Subcutaneous adipose tissue (tissue), 4 donors: ENCODE measurements around the gene TRAF3. TPM values are rescaled to one million over a fixed set of nuclear protein-coding genes. Genes with fewer than 3 reads are reported as not detected.

ENCODE experiments used
- total RNA-seq, 4 donors: library from RNA; depleted of rRNA; stranded (reverse); fragments of >200 nt; gene quantifications; one replicate each; pipeline ENCODE4 v1.1.0, GENCODE V29; 2016
- TF ChIP-seq, protein P1 (sequence below): fragments of 450-650 bp; IDR thresholded peaks from one replicate; pipeline ENCODE4 v1.5.1; 2016; ENCODE audit warnings: low read depth, mild to moderate bottlenecking, control low read depth, antibody characterized with exemption, moderate library complexity

TRAF3 gene
- total RNA-seq, 4 donors from 2014 or later: 11.0 to 21.0 (median 14.0) TPM

DNA sequence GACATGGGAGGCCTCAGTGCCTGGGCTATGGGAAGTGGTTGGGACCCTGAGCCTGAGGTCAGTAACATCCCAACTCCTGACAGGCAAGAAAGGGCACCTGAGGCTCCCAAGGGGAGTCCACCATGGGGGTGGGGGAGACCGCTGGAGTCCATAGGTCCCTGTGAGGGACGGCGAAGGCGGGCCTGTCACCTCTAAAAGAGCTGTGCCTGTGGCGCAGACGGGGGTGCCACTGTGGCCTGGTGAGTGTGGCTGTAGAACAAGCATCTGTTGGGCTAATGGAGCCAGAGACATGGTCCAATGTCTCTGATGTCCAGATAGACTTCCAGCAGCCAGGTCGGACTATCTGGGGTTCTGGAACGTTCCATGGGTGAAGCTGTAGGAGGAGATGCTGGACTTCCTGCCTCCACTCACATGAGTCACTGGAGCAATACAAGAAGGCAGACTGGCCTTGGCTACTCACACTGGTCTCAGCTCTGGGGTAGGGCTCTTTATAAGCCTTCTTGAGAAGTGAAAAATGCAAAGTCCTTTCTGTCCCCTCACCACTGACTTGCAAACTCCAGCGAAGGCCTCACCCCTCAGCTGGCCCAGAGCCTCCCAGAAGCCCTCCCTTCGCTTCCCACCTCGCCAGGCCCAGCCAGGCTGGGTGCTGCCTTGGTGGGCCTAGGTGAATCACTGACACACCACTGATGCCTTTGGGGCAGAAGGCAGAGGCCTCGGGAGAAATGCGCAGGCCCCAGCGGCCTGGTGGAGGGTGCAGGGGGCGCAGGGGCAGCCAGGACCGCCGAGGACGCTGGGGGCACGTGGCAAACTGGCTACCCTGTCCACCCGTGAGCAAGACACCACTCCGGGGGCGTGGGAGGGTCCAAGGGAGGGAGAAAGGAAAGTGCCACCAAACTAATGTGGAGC is 1.1 kb upstream of the TRAF3 start:
- TF ChIP-seq, protein P1, sequence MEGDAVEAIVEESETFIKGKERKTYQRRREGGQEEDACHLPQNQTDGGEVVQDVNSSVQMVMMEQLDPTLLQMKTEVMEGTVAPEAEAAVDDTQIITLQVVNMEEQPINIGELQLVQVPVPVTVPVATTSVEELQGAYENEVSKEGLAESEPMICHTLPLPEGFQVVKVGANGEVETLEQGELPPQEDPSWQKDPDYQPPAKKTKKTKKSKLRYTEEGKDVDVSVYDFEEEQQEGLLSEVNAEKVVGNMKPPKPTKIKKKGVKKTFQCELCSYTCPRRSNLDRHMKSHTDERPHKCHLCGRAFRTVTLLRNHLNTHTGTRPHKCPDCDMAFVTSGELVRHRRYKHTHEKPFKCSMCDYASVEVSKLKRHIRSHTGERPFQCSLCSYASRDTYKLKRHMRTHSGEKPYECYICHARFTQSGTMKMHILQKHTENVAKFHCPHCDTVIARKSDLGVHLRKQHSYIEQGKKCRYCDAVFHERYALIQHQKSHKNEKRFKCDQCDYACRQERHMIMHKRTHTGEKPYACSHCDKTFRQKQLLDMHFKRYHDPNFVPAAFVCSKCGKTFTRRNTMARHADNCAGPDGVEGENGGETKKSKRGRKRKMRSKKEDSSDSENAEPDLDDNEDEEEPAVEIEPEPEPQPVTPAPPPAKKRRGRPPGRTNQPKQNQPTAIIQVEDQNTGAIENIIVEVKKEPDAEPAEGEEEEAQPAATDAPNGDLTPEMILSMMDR: no peak

DNA sequence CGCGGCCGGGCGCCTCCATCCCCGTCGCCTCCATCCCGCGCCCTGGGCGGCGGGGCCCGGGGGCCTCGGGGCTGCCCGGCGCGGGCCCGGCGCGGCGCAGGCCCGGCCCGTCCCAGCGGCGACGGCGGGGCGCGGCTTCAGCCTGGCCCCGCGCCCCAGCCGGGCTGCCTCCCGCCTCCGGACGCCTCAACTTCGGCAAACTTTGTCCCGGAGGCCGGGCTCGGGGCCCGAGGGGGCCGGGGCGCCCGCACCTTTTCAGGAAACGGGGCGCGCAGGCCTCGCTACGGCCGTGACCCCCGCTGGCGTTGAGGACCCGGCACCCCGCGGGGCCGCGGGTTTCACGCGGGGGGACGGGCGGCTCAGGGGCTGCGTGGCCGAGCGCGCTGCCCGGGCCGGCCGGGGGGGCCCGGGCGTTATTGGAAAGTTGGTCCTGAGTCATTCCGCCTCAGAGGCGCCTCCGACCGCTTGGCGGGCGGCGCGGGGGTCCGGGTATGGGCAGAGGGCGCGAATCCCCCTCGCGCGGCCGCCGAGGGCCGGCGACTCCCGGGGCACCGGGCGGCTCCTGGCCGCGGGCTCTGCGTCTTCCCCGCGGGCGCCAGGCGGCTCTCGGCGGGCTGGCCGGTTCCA is 575 bp downstream of the TRAF3 start:
- TF ChIP-seq, protein P1: no peak

DNA sequence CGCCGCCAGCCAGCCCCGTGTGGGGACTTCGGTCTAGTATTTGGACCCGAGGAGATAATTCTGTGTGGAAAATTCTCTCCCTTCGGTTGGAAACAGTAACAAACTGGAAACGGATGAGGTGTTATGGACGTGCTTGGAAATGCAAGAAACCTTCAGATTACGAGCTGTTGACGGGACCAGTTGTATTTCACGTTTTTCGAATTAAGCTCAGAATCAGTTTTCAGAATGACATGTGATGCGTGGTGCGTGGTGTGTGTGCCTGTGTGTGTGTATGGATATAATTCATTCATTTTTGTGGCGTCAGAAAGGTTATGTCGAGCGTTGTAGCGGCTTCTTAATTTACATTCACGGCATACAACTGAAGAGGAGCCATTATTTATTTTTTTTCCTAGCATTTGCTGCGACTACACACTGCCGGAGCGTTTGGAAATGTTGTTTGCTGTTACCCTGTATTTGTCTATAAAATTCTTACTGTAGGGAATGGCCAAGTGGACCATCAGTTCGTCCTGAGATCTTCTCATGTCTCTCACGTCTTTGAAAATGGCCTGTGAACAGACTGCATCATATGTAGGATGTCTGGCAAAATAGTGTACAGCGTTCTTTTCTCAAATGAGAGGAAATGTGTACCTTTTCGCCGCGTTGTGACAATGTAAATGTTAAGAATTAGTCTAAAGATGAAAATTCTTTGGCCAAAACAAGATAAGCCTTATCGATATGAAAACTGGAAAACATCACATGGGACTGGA is 1.3 kb downstream of the TRAF3 start:
- TF ChIP-seq, protein P1: no peak

DNA sequence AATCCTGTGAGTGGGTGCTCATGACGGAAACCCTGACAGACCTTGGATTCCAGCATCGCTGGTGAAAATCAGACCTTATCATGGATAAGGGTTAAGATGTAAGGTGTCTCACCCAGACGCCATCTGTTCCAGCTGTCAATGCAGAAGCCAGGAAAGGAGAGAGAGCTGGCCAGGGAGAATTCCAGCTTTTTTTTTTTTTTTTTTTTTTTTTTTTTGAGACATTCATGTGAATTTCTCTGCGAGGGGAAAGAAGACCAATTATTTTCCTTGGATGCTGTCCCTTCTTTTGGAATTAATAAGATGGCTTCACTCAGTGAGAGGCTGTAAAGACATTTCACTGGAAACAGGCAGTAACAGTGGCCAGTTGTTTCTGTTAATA is 1.8 kb downstream of the TRAF3 start:
- TF ChIP-seq, protein P1: no peak

DNA sequence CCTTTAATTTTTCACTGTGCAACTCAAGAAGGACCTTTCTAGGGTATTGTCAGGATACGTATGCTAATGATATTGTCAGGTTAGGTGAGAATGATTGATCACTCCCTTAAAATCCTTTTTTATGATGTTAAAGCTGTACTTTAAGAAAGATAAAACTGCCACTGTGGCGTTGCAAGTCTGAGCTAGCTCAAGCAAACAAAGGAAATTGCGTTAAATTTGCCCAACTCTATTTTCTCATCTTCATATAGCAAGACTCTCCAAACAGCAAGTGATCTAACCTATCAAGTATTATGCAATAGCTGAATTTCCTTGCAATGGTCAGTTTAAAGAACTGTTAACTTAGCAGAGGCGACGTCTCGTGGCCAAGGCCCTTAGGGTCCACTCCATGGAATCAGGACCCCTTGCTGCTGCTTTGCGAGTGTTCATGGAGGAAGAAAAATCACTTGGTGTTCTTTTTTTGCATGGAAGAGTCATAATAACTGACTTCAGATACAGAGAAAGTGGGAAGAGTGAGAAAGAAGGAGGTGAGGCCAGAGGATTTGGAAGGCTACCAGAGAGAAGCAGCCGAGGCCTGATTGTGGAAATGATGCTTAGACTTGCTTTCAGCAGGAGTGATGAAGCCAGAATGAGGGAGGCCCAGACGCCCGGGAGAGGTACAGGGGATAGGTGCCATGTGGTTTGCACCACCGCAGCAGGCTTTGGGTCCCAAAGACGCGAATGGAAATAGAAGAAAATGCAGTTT is 2.5 kb downstream of the TRAF3 start:
- TF ChIP-seq, protein P1: no peak

DNA sequence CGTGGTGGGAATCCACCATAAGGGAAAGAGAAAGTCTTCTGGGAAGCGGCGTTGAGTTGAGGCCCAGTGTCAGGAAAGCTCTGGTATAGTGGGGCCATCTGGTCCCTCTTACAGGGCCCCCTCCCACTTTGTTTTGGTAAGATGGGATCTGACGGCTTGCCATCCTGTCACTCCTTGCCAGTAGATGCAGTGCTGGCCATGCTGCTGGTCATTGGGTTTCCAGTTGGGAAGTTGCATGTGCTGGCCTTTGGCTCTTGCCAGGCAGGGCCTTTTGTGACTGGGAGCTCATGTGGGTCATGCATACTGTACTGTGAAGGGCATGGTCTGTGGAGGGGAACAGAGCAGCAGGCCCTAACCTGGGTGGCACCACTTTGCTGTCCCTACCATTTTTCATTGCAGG is 3.8 kb downstream of the TRAF3 start:
- TF ChIP-seq, protein P1: no peak
